Endothelial cell of umbilical vein (primary cell): ENCODE data around the gene ARL8B.

Source experiments
- JUN ChIP-seq: IDR thresholded peaks from 2 replicates; pipeline ENCODE4 v1.6.1; 2011; ENCODE audit warnings: borderline replicate concordance, low read depth; ENCODE audit not compliant: insufficient read length, insufficient read depth
- POLR2A ChIP-seq: IDR thresholded peaks from 2 replicates; pipeline ENCODE4 v1.6.1; 2012; ENCODE audit warnings: low read depth, mild to moderate bottlenecking, control low read depth, low read length
- TF ChIP-seq, protein P1 (sequence below), 2 donors: IDR thresholded peaks; 1 replicate in 1 of 2; 2 replicates in 1 of 2; pipeline ENCODE4 v1.5.1; 2011; ENCODE audit warnings: low read length in 2 of 2, mild to moderate bottlenecking in 2 of 2, moderate library complexity in 2 of 2, control low read depth in 1 of 2, inconsistent platforms in 1 of 2, low read depth in 1 of 2; ENCODE audit not compliant: insufficient read depth in 1 of 2; ENCODE audit errors: extremely low read depth in 1 of 2

DNA sequence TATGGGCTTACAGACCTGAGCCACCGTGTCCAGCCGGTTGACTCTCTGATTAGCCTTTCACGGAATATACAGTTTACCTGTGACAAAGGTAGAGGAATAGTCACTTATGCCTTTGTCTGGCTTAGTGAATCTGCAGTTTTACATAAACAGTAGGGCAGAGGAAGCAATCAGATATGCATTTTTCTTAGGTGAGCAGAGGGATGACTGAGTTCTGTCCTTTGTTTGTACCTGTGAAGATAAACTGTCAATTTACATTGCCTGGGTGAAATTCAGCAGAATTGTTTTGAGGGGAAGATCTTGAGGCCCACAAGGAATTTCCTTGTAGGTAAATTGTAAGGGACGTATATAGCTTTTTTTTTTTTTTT lies 76.2 kb downstream of the ARL8B start:
- no peak for TF ChIP-seq JUN
- TF ChIP-seq, protein P1, sequence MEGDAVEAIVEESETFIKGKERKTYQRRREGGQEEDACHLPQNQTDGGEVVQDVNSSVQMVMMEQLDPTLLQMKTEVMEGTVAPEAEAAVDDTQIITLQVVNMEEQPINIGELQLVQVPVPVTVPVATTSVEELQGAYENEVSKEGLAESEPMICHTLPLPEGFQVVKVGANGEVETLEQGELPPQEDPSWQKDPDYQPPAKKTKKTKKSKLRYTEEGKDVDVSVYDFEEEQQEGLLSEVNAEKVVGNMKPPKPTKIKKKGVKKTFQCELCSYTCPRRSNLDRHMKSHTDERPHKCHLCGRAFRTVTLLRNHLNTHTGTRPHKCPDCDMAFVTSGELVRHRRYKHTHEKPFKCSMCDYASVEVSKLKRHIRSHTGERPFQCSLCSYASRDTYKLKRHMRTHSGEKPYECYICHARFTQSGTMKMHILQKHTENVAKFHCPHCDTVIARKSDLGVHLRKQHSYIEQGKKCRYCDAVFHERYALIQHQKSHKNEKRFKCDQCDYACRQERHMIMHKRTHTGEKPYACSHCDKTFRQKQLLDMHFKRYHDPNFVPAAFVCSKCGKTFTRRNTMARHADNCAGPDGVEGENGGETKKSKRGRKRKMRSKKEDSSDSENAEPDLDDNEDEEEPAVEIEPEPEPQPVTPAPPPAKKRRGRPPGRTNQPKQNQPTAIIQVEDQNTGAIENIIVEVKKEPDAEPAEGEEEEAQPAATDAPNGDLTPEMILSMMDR (IDR thresholded peaks at IDR 0.05; ENCODE audit: extremely low read depth in 1 of 2, insufficient read depth in 1 of 2, low read depth in 1 of 2, low read length in 2 of 2), result no peak
- TF ChIP-seq POLR2A, result no peak
